Spleen (tissue), 11 donors: ENCODE results near the gene ATP11C. TPM values are rescaled to one million over a fixed set of nuclear protein-coding genes. Genes with fewer than 3 reads are reported as not detected.

Experiments
- DNase-seq: peaks from one replicate; pipeline ENCODE4 v3.0.0-alpha.2; 2020
- H3K27ac ChIP-seq, 8 donors: fragments of 200-600 bp; sonication (generic) in 7 of 8; 1 replicate in 4 of 8; 2 replicates in 4 of 8; pipeline versions ENCODE4 v1.5.0 to v1.8.0; 2016 to 2021; ENCODE audit warnings: inconsistent platforms in 4 of 8, mild to moderate bottlenecking in 4 of 8, moderate library complexity in 1 of 8
- H3K27me3 ChIP-seq, 7 donors: fragments of 200-600 bp; sonication (generic) in 6 of 7; replicated peaks in 1 of 7; 1 replicate in 4 of 7; 2 replicates in 3 of 7; pipeline versions ENCODE4 v1.5.0 to v1.8.0; 2016 to 2021; ENCODE audit warnings: inconsistent platforms in 3 of 7, mild to moderate bottlenecking in 1 of 7
- H3K36me3 ChIP-seq, 6 donors: fragments of 200-600 bp; sonication (generic) in 5 of 6; 1 replicate in 4 of 6; 2 replicates in 2 of 6; pipeline versions ENCODE4 v1.5.0 to v1.8.0; 2016 to 2021; ENCODE audit warnings: inconsistent platforms in 2 of 6
- H3K4me1 ChIP-seq, 6 donors: fragments of 200-600 bp; sonication (generic) in 5 of 6; 1 replicate in 3 of 6; 2 replicates in 3 of 6; pipeline versions ENCODE4 v1.5.0 to v1.8.0; 2016 to 2021; ENCODE audit warnings: inconsistent platforms in 3 of 6
- H3K4me3 ChIP-seq, 8 donors: fragments of 200-600 bp; sonication (generic) in 7 of 8; 1 replicate in 4 of 8; 2 replicates in 4 of 8; pipeline versions ENCODE4 v1.5.0 to v1.8.0; 2016 to 2021; ENCODE audit warnings: inconsistent platforms in 4 of 8, mild to moderate bottlenecking in 4 of 8, moderate library complexity in 2 of 8
- H3K9me3 ChIP-seq, 8 donors: fragments of 200-600 bp; sonication (generic) in 7 of 8; 1 replicate in 4 of 8; 2 replicates in 4 of 8; pipeline versions ENCODE4 v1.5.0 to v1.8.0; 2016 to 2021; ENCODE audit warnings: inconsistent platforms in 4 of 8
- CTCF ChIP-seq, 11 experiments: fragments of 200-600 bp in 7 of 11; fragments of 450-650 bp in 4 of 11; sonication (generic) in 4 of 11; IDR thresholded peaks in 8 of 11; conservative IDR thresholded peaks in 3 of 11; 1 replicate in 7 of 11; 2 replicates in 4 of 11; pipeline versions ENCODE4 v1.4.0 to v1.8.0; 2016 to 2021; ENCODE audit warnings: antibody characterized with exemption in 11 of 11, inconsistent platforms in 4 of 11, mild to moderate bottlenecking in 1 of 11
- POLR2A ChIP-seq, 3 donors: fragments of 450-650 bp; IDR thresholded peaks; one replicate each; pipeline ENCODE4 v1.5.1; 2017; ENCODE audit warnings: antibody characterized with exemption in 3 of 3, mild to moderate bottlenecking in 1 of 3
- POLR2AphosphoS5 ChIP-seq, 3 donors: sonication (generic); formaldehyde crosslinking; IDR thresholded peaks; one replicate each; pipeline ENCODE4 v1.5.1; 2017; ENCODE audit warnings: antibody characterized with exemption in 3 of 3
- WGBS, 5 donors: extraction: QIAGEN DNeasy Blood & Tissue Kit in 3 of 5; methylation state at CpG; one replicate each; pipeline versions ENCODE4 v1.1.5 to v1.1.7; 2013 to 2018; 5-methylcytosine and 5-hydroxymethylcytosine counted together
- intact Hi-C: fragments of 100-400 bp; cut with DNase I; formaldehyde crosslinking; loops from one replicate; pipeline ENCODE4 v1.15.0; 2023; ENCODE audit warnings: low total_unique reads
- polyA plus RNA-seq, 3 donors: library from polyadenylated mRNA; stranded (reverse); fragments of 200-250 nt; gene quantifications; one replicate each; pipeline ENCODE4 v1.2.1, GENCODE V29; 2013
- total RNA-seq, 7 donors: library from RNA; depleted of rRNA in 3 of 7; stranded (reverse); fragments of >200 nt in 3 of 7; fragmentation: NEBNext Ultra II Directional in 4 of 7; extraction: Animal tissue kit (Norgen Biotek cat#: 25700) in 4 of 7; gene quantifications; one replicate each; pipeline versions ENCODE4 v1.1.0 to v1.2.1, GENCODE V29; 2016 to 2021
- donor health status: healthy with polysubstance abuse.
- donor health status: DM: no; HTN: no; CAD: no; lungs with moderate emphysema.
- donor health status: DM: no; HTN: no; CAD: no.
- donor health status: Bipolar disorder and iron deficiency.
- donor health status: healthy.
- donor health status: DM: no; HTN: no; CAD: no.
- donor health status: DM: yes; HTN: yes; CAD: no.

Gene ATP11C
- total and polyA plus RNA-seq, 10 donors: 6.0 to 52.2 (median 28.8) TPM

DNA sequence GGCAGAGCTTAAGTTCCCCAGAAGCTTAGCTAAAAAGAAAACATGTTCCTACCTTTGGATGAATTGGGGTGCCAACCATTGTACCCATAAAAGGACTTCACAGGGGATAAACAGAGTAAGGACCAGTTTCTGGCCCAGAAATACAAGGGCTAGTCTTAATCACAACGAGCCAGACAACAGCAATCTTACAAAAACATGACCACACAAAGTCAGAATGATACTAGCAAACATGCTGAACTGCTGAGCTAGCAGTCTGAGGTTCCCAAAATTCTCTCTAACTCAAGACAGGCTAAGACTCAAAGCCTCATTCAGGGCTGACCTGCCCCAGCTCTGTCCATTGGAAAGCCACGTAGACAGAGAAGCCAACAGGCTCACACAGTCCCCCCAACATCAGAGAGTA is 40.3 kb downstream of the ATP11C start:
- no peaks in the 10 kb centered on the region for H3K4me1 ChIP-seq
- H3K9me3 ChIP-seq: no peaks in the 10 kb centered on the region
- no peaks in the 10 kb centered on the region for H3K36me3 ChIP-seq
- H3K27ac ChIP-seq: no peak overlapping the region
- 40 to 76% (median 66%) methylated on average over 2 of the region's 2 CpGs for WGBS, 5 donors
- TF ChIP-seq POLR2AphosphoS5 (IDR thresholded peaks at IDR 0.05) (no peak), POLR2A (IDR thresholded peaks at IDR 0.05) (no peak), CTCF (IDR thresholded peaks at IDR 0.05 in 8 of 11, conservative IDR thresholded peaks at IDR 0.05 in 3 of 11) (no peak)
- H3K4me3 ChIP-seq: no peak overlapping the region
- no peak for DNase-seq
- intact Hi-C loops: no loop called here
- no peaks in the 10 kb centered on the region for H3K27me3 ChIP-seq

DNA sequence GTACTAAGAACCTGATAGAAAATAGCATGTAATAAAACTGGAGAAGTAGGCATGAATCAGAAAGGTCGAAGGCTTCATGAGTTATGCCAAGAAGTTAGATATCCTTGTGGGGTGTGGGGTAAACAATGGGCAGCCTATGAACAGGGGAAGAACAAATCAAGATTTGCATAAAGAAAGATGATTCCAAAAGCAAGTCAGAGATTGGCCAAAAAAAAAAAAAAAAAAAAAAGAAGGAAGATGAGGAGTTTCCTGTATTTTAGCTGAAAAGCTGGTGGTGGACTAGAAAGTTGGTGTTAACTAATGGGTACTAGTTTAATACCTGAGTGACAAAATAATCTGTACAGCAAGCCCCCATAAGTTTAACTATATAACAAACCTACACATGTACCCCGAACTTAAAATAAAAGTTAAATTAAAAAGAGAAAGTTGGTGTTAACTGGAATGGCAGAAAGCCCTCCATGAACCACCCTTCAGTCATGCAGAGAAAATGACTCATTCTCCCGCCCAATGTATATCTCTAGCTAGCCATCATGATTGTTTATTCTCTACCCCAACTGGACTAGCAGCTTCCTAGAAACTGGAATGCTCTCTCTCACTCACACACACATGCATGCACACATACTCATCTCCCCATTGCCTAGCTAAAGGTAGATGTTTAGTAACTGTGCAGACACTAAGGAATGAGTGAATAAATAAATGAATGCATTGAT is 41.7 kb downstream of the ATP11C start:
- no peak overlapping the region for H3K4me3 ChIP-seq
- H3K36me3 ChIP-seq: no peaks in the 10 kb centered on the region
- DNase-seq: no peak
- intact Hi-C loops: no loop called here
- no peak overlapping the region for H3K27ac ChIP-seq
- TF ChIP-seq CTCF (IDR thresholded peaks at IDR 0.05 in 8 of 11, conservative IDR thresholded peaks at IDR 0.05 in 3 of 11) (no peak), POLR2A (IDR thresholded peaks at IDR 0.05) (no peak), POLR2AphosphoS5 (IDR thresholded peaks at IDR 0.05) (no peak)
- H3K4me1 ChIP-seq: no peaks in the 10 kb centered on the region
- no peaks in the 10 kb centered on the region for H3K27me3 ChIP-seq
- H3K9me3 ChIP-seq: no peaks in the 10 kb centered on the region
- 66 to 94% (median 92%) methylated on average over 3 of the region's 3 CpGs for WGBS, 5 donors

- no peak overlapping the region for H3K27ac ChIP-seq
- no peak overlapping the region for H3K4me3 ChIP-seq
- H3K9me3 ChIP-seq: no peaks in the 10 kb centered on the region
- H3K4me1 ChIP-seq: no peaks in the 10 kb centered on the region
- H3K27me3 ChIP-seq: no peaks in the 10 kb centered on the region
- TF ChIP-seq CTCF (IDR thresholded peaks at IDR 0.05 in 8 of 11, conservative IDR thresholded peaks at IDR 0.05 in 3 of 11): no peak
- no peak for TF ChIP-seq POLR2A (IDR thresholded peaks at IDR 0.05)
- TF ChIP-seq POLR2AphosphoS5 (IDR thresholded peaks at IDR 0.05): no peak
- 38 to 89% (median 71%) methylated on average over 1 of the region's 1 CpG for WGBS, 5 donors
- no peak for DNase-seq
- intact Hi-C loops: no loop called here
- no peaks in the 10 kb centered on the region for H3K36me3 ChIP-seq
Observed at GRCh38 chrX:139889760-139890159, 43.1 kb downstream of the ATP11C start.

GRCh38 chrX:139883984-139884383 is 48.9 kb downstream of the ATP11C start:
- intact Hi-C loops: no loop called here
- H3K4me3 ChIP-seq: no peak overlapping the region
- H3K4me1 ChIP-seq: no peaks in the 10 kb centered on the region
- no peak for DNase-seq
- H3K27me3 ChIP-seq: no peaks in the 10 kb centered on the region
- TF ChIP-seq POLR2AphosphoS5 (IDR thresholded peaks at IDR 0.05): no peak
- TF ChIP-seq POLR2A (IDR thresholded peaks at IDR 0.05): no peak
- no peak for TF ChIP-seq CTCF (IDR thresholded peaks at IDR 0.05 in 8 of 11, conservative IDR thresholded peaks at IDR 0.05 in 3 of 11)
- H3K27ac ChIP-seq: no peak overlapping the region
- H3K36me3 ChIP-seq: no peaks in the 10 kb centered on the region
- WGBS, 5 donors: 53 to 100% (median 82%) methylated on average over 1 of the region's 1 CpG; no CpG with 5 or more reads in 1 of the 5 donors
- H3K9me3 ChIP-seq: no peaks in the 10 kb centered on the region
